PC-3 (cell line): ENCODE data around the gene MLXIPL.

Experiments used
- CTCF ChIP-seq: fragments of 300-600 bp; sonication (generic); conservative IDR thresholded peaks from 2 replicates; pipeline ENCODE4 v1.5.1; 2017; ENCODE audit warnings: antibody characterized with exemption, low read depth, mild to moderate bottlenecking, low read length
- EZH2 ChIP-seq: fragments of 300-600 bp; sonication (generic); IDR thresholded peaks from one replicate; pipeline ENCODE4 v1.6.1; 2017; ENCODE audit warnings: antibody characterized with exemption, mild to moderate bottlenecking, low read length; ENCODE audit not compliant: unreplicated experiment
- EZH2phosphoT487 ChIP-seq: fragments of 300-600 bp; sonication (generic); IDR thresholded peaks from 2 replicates; pipeline ENCODE4 v1.6.1; 2018; ENCODE audit warnings: mild to moderate bottlenecking, antibody characterized with exemption, low read length, borderline replicate concordance

GRCh38 chr7:73544678-73545077 is 79.6 kb downstream of the MLXIPL start:
- no peak for TF ChIP-seq CTCF
- TF ChIP-seq EZH2: no peak
- TF ChIP-seq EZH2phosphoT487: no peak
